Neuronal stem cell (in vitro differentiated cells): Measurements from ENCODE around the gene VPS35.

ENCODE experiments used
- DNase-seq: peaks from one replicate; pipeline ENCODE4 v3.0.0-alpha.2; 2013; ENCODE audit warnings: low spot score
- H2AFZ ChIP-seq: one replicate; pipeline ENCODE4 v1.6.1; 2013; ENCODE audit warnings: mild to moderate bottlenecking, low read length, inconsistent platforms
- H2AK5ac ChIP-seq: 2 replicates; pipeline ENCODE4 v1.6.1; 2013; ENCODE audit warnings: low read depth, mild to moderate bottlenecking, inconsistent platforms, low read length, moderate library complexity, mixed read lengths
- H2BK120ac ChIP-seq: 2 replicates; pipeline ENCODE4 v1.6.1; 2013; ENCODE audit warnings: low read depth, mild to moderate bottlenecking, inconsistent platforms, low read length, moderate library complexity, mixed read lengths
- H2BK12ac ChIP-seq: one replicate; pipeline ENCODE4 v1.6.1; 2013; ENCODE audit warnings: low read length, inconsistent platforms
- H2BK15ac ChIP-seq: 2 replicates; pipeline ENCODE4 v1.6.1; 2013; ENCODE audit warnings: mild to moderate bottlenecking, low read length, inconsistent platforms, mixed read lengths
- H2BK5ac ChIP-seq: one replicate; pipeline ENCODE4 v1.6.1; 2013; ENCODE audit warnings: inconsistent platforms, mild to moderate bottlenecking, low read length, moderate library complexity
- H3K14ac ChIP-seq: one replicate; pipeline ENCODE4 v1.6.1; 2013; ENCODE audit warnings: low read length, inconsistent platforms
- H3K18ac ChIP-seq: 2 replicates; pipeline ENCODE4 v1.6.1; 2013; ENCODE audit warnings: low read length, inconsistent platforms
- H3K23ac ChIP-seq: 2 replicates; pipeline ENCODE4 v1.6.1; 2013; ENCODE audit warnings: low read depth, mild to moderate bottlenecking, mixed read lengths, low read length, inconsistent platforms; ENCODE audit not compliant: poor library complexity
- H3K27ac ChIP-seq: replicated peaks from 3 replicates; pipeline ENCODE4 v1.5.1; 2013; ENCODE audit warnings: low read length, inconsistent platforms
- H3K27me3 ChIP-seq, 3 experiments: 2 replicates each; pipeline ENCODE4 v1.6.1; 2013; ENCODE audit warnings: low read length in 3 of 3, mild to moderate bottlenecking in 2 of 3, inconsistent platforms in 1 of 3, low read depth in 1 of 3, mixed read lengths in 1 of 3, moderate library complexity in 1 of 3; ENCODE audit not compliant: control insufficient read depth in 3 of 3, insufficient read depth in 3 of 3
- H3K36me3 ChIP-seq, 2 donors: replicated peaks in 1 of 2; 2 replicates each; pipeline ENCODE4 v1.6.1; 2013; ENCODE audit warnings: low read length in 2 of 2; ENCODE audit not compliant: control insufficient read depth in 2 of 2, insufficient read depth in 2 of 2
- H3K4ac ChIP-seq: 2 replicates; pipeline ENCODE4 v1.6.1; 2013; ENCODE audit warnings: inconsistent platforms, mild to moderate bottlenecking, low read length, moderate library complexity
- H3K4me1 ChIP-seq, 2 donors: 1 replicate in 1 of 2; 2 replicates in 1 of 2; pipeline ENCODE4 v1.6.1; 2013; ENCODE audit warnings: low read length in 2 of 2, low read depth in 1 of 2; ENCODE audit not compliant: control insufficient read depth in 2 of 2, insufficient read depth in 1 of 2
- H3K4me2 ChIP-seq: one replicate; pipeline ENCODE4 v1.6.1; 2013; ENCODE audit warnings: mild to moderate bottlenecking, low read length, inconsistent platforms; ENCODE audit not compliant: insufficient read depth, poor library complexity, severe bottlenecking
- H3K4me3 ChIP-seq, 2 donors: 2 replicates each; pipeline ENCODE4 v1.5.1; 2013; ENCODE audit warnings: low read length in 2 of 2, mild to moderate bottlenecking in 2 of 2, inconsistent platforms in 1 of 2, moderate library complexity in 1 of 2
- H3K79me1 ChIP-seq: one replicate; pipeline ENCODE4 v1.6.1; 2013; ENCODE audit warnings: low read depth, mild to moderate bottlenecking, inconsistent platforms, low read length, moderate library complexity
- H3K9ac ChIP-seq: one replicate; pipeline ENCODE4 v1.6.1; 2013; ENCODE audit warnings: mild to moderate bottlenecking, low read depth, low read length, inconsistent platforms; ENCODE audit not compliant: poor library complexity
- H3K9me3 ChIP-seq, 2 donors: replicated peaks in 1 of 2; 2 replicates each; pipeline versions ENCODE3 to v1.6.1; 2013; ENCODE audit warnings: low read length in 2 of 2, mild to moderate bottlenecking in 2 of 2, inconsistent platforms in 1 of 2, low read depth in 1 of 2, mixed read lengths in 1 of 2, moderate library complexity in 1 of 2; ENCODE audit not compliant: control insufficient read depth in 2 of 2, insufficient read depth in 1 of 2
- H4K8ac ChIP-seq: one replicate; pipeline ENCODE4 v1.6.1; 2013; ENCODE audit warnings: low read depth, mild to moderate bottlenecking, inconsistent platforms, low read length, moderate library complexity
- H4K91ac ChIP-seq: one replicate; pipeline ENCODE4 v1.6.1; 2013; ENCODE audit warnings: low read length, low read depth, mild to moderate bottlenecking, inconsistent platforms; ENCODE audit not compliant: poor library complexity
- WGBS, 2 donors: extraction: QIAGEN DNeasy Blood & Tissue Kit; methylation state at CpG; one replicate each; pipeline ENCODE4 v1.1.7; 2013; ENCODE audit warnings: missing lambda C conversion rate in 2 of 2, mixed read lengths in 1 of 2; ENCODE audit not compliant: insufficient read length in 2 of 2, insufficient replicate concordance in 1 of 2; ENCODE audit errors: extremely low coverage in 2 of 2; 5-methylcytosine and 5-hydroxymethylcytosine counted together

The VPS35 gene

DNA sequence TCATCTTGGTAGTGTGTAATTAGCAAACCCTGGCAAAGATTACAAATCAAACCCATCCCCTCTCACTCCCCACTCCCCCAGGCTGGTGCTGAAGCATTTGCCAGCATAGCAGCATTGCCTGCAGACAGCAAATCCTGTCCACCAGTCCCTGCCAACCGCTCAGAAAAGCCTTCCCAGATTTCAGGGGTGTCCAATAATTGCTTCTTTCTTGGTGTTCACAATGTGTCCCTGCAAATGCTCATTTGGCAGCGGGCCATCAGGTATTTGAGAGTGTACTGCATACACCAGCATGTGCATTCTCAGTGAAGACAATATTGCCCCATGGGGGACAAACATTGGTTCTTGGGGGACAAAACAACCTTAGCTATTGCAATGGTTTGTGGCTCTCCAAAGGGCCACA is 28.7 kb upstream of the VPS35 start:
- Histone ChIP-seq H3K4me3 (no peak overlapping the region), H2BK15ac (no peak overlapping the region), H3K9me3 (no peaks in the 10 kb centered on the region), H3K4me2 (no peak overlapping the region), H4K91ac (no peak overlapping the region), H2BK5ac (no peak overlapping the region), H3K27ac (no peak overlapping the region), H3K14ac (no peak overlapping the region), H2AK5ac (no peak overlapping the region), H2BK12ac (no peak overlapping the region), H3K18ac (no peak overlapping the region), H2BK120ac (no peak overlapping the region), H3K79me1 (no peaks in the 10 kb centered on the region), H3K36me3 (no peaks in the 10 kb centered on the region), H2AFZ (no peak overlapping the region), H3K23ac (no peak overlapping the region), H3K4ac (no peak overlapping the region), H3K27me3 (peaks cover 0 to 1% (median 0%) of the 10 kb centered on the region in 3 experiments), H3K9ac (no peak overlapping the region), H4K8ac (no peak overlapping the region), H3K4me1 (no peaks in the 10 kb centered on the region)
- no CpG with 5 or more reads among the region's 2 CpGs for WGBS, 2 donors
- DNase-seq: no peak

DNA sequence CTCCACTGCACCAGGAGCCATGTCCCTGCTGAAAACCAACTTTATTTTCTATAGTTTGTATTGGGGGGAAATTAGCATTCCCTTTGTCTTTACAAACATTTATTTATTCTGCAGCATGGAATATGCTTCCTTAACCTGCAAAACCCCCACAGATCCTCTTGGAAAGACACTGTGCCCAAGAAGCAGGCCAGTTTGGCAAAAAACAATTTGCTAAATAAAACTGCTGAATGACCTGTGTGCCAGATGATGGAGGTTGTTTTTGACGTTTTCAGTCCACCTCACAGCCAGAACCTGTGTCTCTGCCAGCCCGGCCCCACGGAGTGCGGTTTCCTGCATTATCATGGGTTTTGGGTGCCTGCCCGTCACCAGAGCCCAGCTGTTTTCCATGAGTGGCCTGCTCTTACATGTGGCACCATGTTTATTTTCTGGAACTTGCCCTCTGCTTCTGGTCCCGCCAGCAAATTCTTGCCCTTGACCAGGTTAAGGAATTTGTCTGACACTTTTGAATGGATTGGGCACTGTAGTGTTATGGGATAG is 26.9 kb upstream of the VPS35 start:
- Histone ChIP-seq H3K4ac (no peak overlapping the region), H2BK120ac (no peak overlapping the region), H3K27ac (no peak overlapping the region), H3K18ac (peak overlapping the region; percentile 35), H2BK5ac (no peak overlapping the region), H3K27me3 (peaks cover 0 to 1% (median 0%) of the 10 kb centered on the region in 3 experiments), H3K9me3 (no peaks in the 10 kb centered on the region), H3K4me1 (no peaks in the 10 kb centered on the region), H2AK5ac (no peak overlapping the region), H2AFZ (no peak overlapping the region), H4K8ac (peak overlapping the region; percentile 72), H2BK15ac (no peak overlapping the region), H3K4me3 (no peak overlapping the region), H3K4me2 (no peak overlapping the region), H3K23ac (no peak overlapping the region), H3K36me3 (no peaks in the 10 kb centered on the region), H3K14ac (no peak overlapping the region), H3K79me1 (no peaks in the 10 kb centered on the region), H4K91ac (no peak overlapping the region), H2BK12ac (no peak overlapping the region), H3K9ac (no peak overlapping the region)
- no peak for DNase-seq
- no CpG with 5 or more reads among the region's 6 CpGs for WGBS, 2 donors

DNA sequence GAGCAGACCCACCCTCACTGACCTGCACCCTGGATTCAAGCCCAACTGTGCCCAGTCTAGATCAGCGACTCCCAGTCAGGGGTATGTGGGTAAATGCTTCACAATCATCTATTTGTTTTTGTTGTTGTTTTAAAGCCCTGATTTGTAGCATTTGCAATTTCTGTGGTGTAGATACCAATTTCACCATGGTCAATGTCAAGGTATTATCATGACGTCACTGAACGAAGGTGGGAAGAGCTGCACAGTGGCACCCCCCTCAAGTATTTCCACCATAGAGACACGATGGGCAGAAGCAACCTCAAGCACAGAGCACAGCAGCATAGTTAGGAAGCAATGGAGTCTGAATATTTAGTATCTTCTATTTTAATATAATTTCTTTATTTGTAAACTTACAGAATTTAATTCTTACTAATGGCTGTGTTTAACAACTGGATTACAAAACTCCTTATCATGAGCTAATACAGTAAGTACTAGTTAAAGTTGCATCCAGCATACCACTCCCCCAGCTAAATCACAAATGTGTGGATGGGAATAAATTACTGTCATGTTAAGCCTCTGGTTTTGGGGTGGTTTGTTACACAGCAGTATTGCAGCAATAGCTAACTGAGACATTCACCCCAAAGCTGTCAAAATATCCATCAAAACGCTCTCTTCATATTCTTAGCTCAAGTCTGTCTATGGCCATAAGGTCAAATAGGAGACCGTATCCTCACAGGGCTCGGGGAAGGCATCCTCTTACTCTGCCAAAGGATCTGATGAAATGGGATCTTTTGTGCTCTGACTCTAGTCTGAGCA is 26.0 kb upstream of the VPS35 start:
- Histone ChIP-seq H3K4me2 (no peak overlapping the region), H3K9ac (no peak overlapping the region), H2BK15ac (no peak overlapping the region), H2AK5ac (no peak overlapping the region), H3K23ac (no peak overlapping the region), H4K91ac (no peak overlapping the region), H4K8ac (no peak overlapping the region), H3K79me1 (no peaks in the 10 kb centered on the region), H2BK5ac (no peak overlapping the region), H2AFZ (no peak overlapping the region), H2BK12ac (no peak overlapping the region), H2BK120ac (no peak overlapping the region), H3K27me3 (peaks cover 0 to 1% (median 0%) of the 10 kb centered on the region in 3 experiments), H3K4me3 (no peak overlapping the region), H3K4ac (no peak overlapping the region), H3K27ac (no peak overlapping the region), H3K4me1 (no peaks in the 10 kb centered on the region), H3K36me3 (no peaks in the 10 kb centered on the region), H3K14ac (no peak overlapping the region), H3K18ac (no peak overlapping the region), H3K9me3 (no peaks in the 10 kb centered on the region)
- no peak for DNase-seq
- no CpG with 5 or more reads among the region's 7 CpGs for WGBS, 2 donors

DNA sequence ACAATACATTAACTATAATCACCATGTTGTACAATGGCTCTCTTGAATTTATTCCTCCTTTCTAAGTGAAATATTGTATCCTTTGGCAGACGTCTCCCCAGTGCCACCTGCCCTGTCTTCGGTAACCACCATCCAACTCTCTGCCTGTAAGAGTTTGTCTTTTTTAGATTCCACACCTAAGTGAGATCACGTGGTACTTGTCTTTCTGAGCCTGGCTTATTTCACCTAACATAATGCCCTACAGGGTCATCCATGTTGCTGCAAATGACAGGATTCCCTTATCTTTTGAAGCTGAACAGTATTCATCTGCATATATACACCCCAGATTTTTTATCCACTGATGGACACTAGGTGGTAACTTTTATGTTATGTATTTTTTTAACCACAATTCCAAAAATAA is 24.7 kb upstream of the VPS35 start:
- Histone ChIP-seq H2AFZ (no peak overlapping the region), H3K4me2 (no peak overlapping the region), H2BK120ac (no peak overlapping the region), H3K14ac (no peak overlapping the region), H3K27me3 (peaks cover 0 to 1% (median 0%) of the 10 kb centered on the region in 3 experiments), H2BK5ac (no peak overlapping the region), H3K23ac (no peak overlapping the region), H2BK15ac (no peak overlapping the region), H3K27ac (no peak overlapping the region), H3K9me3 (no peaks in the 10 kb centered on the region), H3K4me3 (no peak overlapping the region), H2AK5ac (no peak overlapping the region), H2BK12ac (no peak overlapping the region), H3K36me3 (no peaks in the 10 kb centered on the region), H3K4ac (no peak overlapping the region), H4K8ac (no peak overlapping the region), H3K18ac (no peak overlapping the region), H4K91ac (no peak overlapping the region), H3K4me1 (no peaks in the 10 kb centered on the region), H3K79me1 (no peaks in the 10 kb centered on the region), H3K9ac (no peak overlapping the region)
- DNase-seq: no peak
- WGBS, 2 donors: no CpG with 5 or more reads among the region's 3 CpGs
